H9 (cell line): ENCODE results near the gene ZMIZ2. TPM values are rescaled to one million over a fixed set of nuclear protein-coding genes. Genes with fewer than 3 reads are reported as not detected.
"Not testable (repeated sequence)": the region's sequence is repeated elsewhere in the genome, so short reads cannot be mapped to it uniquely, and the experiment has no call there.

Experiments
- DNase-seq: peaks from one replicate; pipeline ENCODE4 v3.0.0-alpha.2; 2017
- H2AFZ ChIP-seq: one replicate; pipeline ENCODE4 v1.6.1; 2013; ENCODE audit warnings: mild to moderate bottlenecking, low read length, control low read depth, moderate library complexity
- H2AK5ac ChIP-seq: 2 replicates; pipeline ENCODE4 v1.6.1; 2013; ENCODE audit warnings: low read length, control low read depth, mixed read lengths; ENCODE audit not compliant: insufficient read length
- H2BK120ac ChIP-seq: one replicate; pipeline ENCODE4 v1.6.1; 2013; ENCODE audit warnings: low read depth, mild to moderate bottlenecking, low read length, control low read depth, inconsistent platforms; ENCODE audit not compliant: poor library complexity, severe bottlenecking
- H2BK12ac ChIP-seq: 2 replicates; pipeline ENCODE4 v1.6.1; 2013; ENCODE audit warnings: low read length, control low read depth, mixed read lengths, low read depth; ENCODE audit not compliant: insufficient read length
- H2BK15ac ChIP-seq: 2 replicates; pipeline ENCODE4 v1.6.1; 2013; ENCODE audit warnings: low read depth, low read length, control low read depth
- H2BK20ac ChIP-seq: one replicate; pipeline ENCODE4 v1.6.1; 2013; ENCODE audit warnings: low read depth, mild to moderate bottlenecking, low read length, control low read depth, inconsistent platforms; ENCODE audit not compliant: poor library complexity, severe bottlenecking
- H2BK5ac ChIP-seq: 2 replicates; pipeline ENCODE4 v1.6.1; 2013; ENCODE audit warnings: low read length, control low read depth, mixed read lengths; ENCODE audit not compliant: insufficient read length
- H3K14ac ChIP-seq: 2 replicates; pipeline ENCODE4 v1.6.1; 2013; ENCODE audit warnings: low read length, control low read depth; ENCODE audit not compliant: insufficient read depth
- H3K18ac ChIP-seq: 2 replicates; pipeline ENCODE4 v1.6.1; 2013; ENCODE audit warnings: low read depth, mild to moderate bottlenecking, mixed read lengths, low read length, control low read depth; ENCODE audit not compliant: insufficient read length
- H3K23ac ChIP-seq: 2 replicates; pipeline ENCODE4 v1.6.1; 2013; ENCODE audit warnings: low read length, control low read depth, mixed read lengths, low read depth; ENCODE audit not compliant: insufficient read length
- H3K23me2 ChIP-seq: 2 replicates; pipeline ENCODE4 v1.6.1; 2013; ENCODE audit warnings: low read depth, mild to moderate bottlenecking, mixed read lengths, low read length, control low read depth; ENCODE audit not compliant: insufficient read length, poor library complexity, severe bottlenecking
- H3K27ac ChIP-seq: 2 replicates; pipeline ENCODE4 v1.5.1; 2013; ENCODE audit warnings: low read length, control low read depth, mixed read lengths, low read depth; ENCODE audit not compliant: insufficient read length
- H3K27me3 ChIP-seq: 2 replicates; pipeline ENCODE4 v1.6.1; 2013; ENCODE audit warnings: low read length, control low read depth, inconsistent platforms; ENCODE audit not compliant: insufficient read depth
- H3K4ac ChIP-seq: 2 replicates; pipeline ENCODE4 v1.6.1; 2013; ENCODE audit warnings: low read depth, mild to moderate bottlenecking, control low read depth, inconsistent platforms, low read length, moderate library complexity
- H3K4me1 ChIP-seq: 2 replicates; pipeline ENCODE4 v1.6.1; 2013; ENCODE audit warnings: low read length, control low read depth, inconsistent platforms; ENCODE audit not compliant: insufficient read depth
- H3K4me2 ChIP-seq: 2 replicates; pipeline ENCODE4 v1.6.1; 2013; ENCODE audit warnings: low read length, control low read depth, mixed read lengths; ENCODE audit not compliant: insufficient read length, insufficient read depth
- H3K56ac ChIP-seq: 2 replicates; pipeline ENCODE4 v1.6.1; 2013; ENCODE audit warnings: low read depth, mild to moderate bottlenecking, mixed read lengths, low read length, control low read depth; ENCODE audit not compliant: insufficient read length
- H3K79me1 ChIP-seq: 2 replicates; pipeline ENCODE4 v1.6.1; 2013; ENCODE audit warnings: low read depth, mild to moderate bottlenecking, moderate library complexity, low read length, control low read depth, inconsistent platforms; ENCODE audit not compliant: insufficient read depth, poor library complexity, severe bottlenecking
- H3K79me2 ChIP-seq: 2 replicates; pipeline ENCODE4 v1.6.1; 2013; ENCODE audit warnings: low read length, control low read depth, inconsistent platforms; ENCODE audit not compliant: insufficient read depth
- H3K9ac ChIP-seq: 2 replicates; pipeline ENCODE4 v1.6.1; 2013; ENCODE audit warnings: low read length, control low read depth, mixed read lengths; ENCODE audit not compliant: insufficient read length; ENCODE audit errors: extremely low read depth
- H3K9me3 ChIP-seq: one replicate; pipeline ENCODE4 v1.6.1; 2013; ENCODE audit warnings: low read depth, low read length, inconsistent platforms; ENCODE audit not compliant: control insufficient read depth
- H3T11ph ChIP-seq: one replicate; pipeline ENCODE4 v1.6.1; 2013; ENCODE audit warnings: mild to moderate bottlenecking, low read length, control low read depth, inconsistent platforms
- H4K20me1 ChIP-seq: one replicate; pipeline ENCODE4 v1.6.1; 2013; ENCODE audit not compliant: control insufficient read depth, insufficient read length, insufficient read depth
- H4K5ac ChIP-seq: 2 replicates; pipeline ENCODE4 v1.6.1; 2013; ENCODE audit warnings: low read depth, mild to moderate bottlenecking, mixed read lengths, low read length, control low read depth; ENCODE audit not compliant: insufficient read length
- H4K8ac ChIP-seq: replicated peaks from 2 replicates; pipeline ENCODE4 v1.6.1; 2013; ENCODE audit warnings: low read length, control low read depth, mixed read lengths, low read depth; ENCODE audit not compliant: insufficient read length
- H4K91ac ChIP-seq: 2 replicates; pipeline ENCODE4 v1.6.1; 2013; ENCODE audit warnings: low read depth, mild to moderate bottlenecking, moderate library complexity, mixed read lengths, low read length, control low read depth; ENCODE audit not compliant: insufficient read length
- H3K27ac Mint-ChIP-seq, 3 experiments: 2 replicates in 2 of 3; 3 replicates in 1 of 3; pipeline ENCODE4 v1.8.0; 2020 to 2021; ENCODE audit warnings: mixed read lengths in 3 of 3, mild to moderate bottlenecking in 1 of 3, moderate library complexity in 1 of 3
- H3K27me3 Mint-ChIP-seq: 2 replicates; pipeline ENCODE4 v1.8.0; 2021; ENCODE audit warnings: low read depth, mild to moderate bottlenecking, moderate library complexity, mixed read lengths
- H3K36me3 Mint-ChIP-seq, 3 experiments: 2 replicates in 2 of 3; 3 replicates in 1 of 3; pipeline ENCODE4 v1.8.0; 2020 to 2021; ENCODE audit warnings: low read depth in 3 of 3, mixed read lengths in 3 of 3; ENCODE audit not compliant: insufficient read depth in 1 of 3
- H3K4me1 Mint-ChIP-seq, 2 experiments: 2 replicates each; pipeline ENCODE4 v1.8.0; 2020; ENCODE audit warnings: mixed read lengths in 2 of 2
- H3K4me3 Mint-ChIP-seq, 2 experiments: 2 replicates in 1 of 2; 3 replicates in 1 of 2; pipeline ENCODE4 v1.8.0; 2020 to 2021; ENCODE audit warnings: mild to moderate bottlenecking in 2 of 2, mixed read lengths in 2 of 2, moderate library complexity in 1 of 2
- H3K9me3 Mint-ChIP-seq, 2 experiments: 2 replicates in 1 of 2; 3 replicates in 1 of 2; pipeline ENCODE4 v1.8.0; 2020; ENCODE audit warnings: mild to moderate bottlenecking in 2 of 2, mixed read lengths in 2 of 2, moderate library complexity in 1 of 2
- CTCF ChIP-seq: fragments of 200-600 bp; sonication (generic); conservative IDR thresholded peaks from 3 replicates; pipeline ENCODE4 v1.8.0; 2021; ENCODE audit warnings: antibody characterized with exemption, mild to moderate bottlenecking
- WGBS: extraction: QIAGEN DNeasy Blood & Tissue Kit; methylation state at CpG from one replicate; pipeline ENCODE4 v1.1.7; 2013; ENCODE audit warnings: missing lambda C conversion rate, low lambda C conversion rate, mixed read lengths; ENCODE audit not compliant: insufficient read length; ENCODE audit errors: extremely low coverage; 5-methylcytosine and 5-hydroxymethylcytosine counted together
- total RNA-seq: library from RNA; stranded (reverse); gene quantifications from 2 replicates; pipeline ENCODE4 v1.2.1, GENCODE V29; 2021

Gene ZMIZ2
- total RNA-seq, 1 experiment from 2014 or later = 72.9 TPM

- H2BK5ac ChIP-seq = no peak overlapping the region
- peaks cover 2% of the 10 kb centered on the region; the same call in 1 of the 2 replicates for H3K27me3 Mint-ChIP-seq
Measured at GRCh38 chr7:44724276-44724675, 24.4 kb upstream of the ZMIZ2 start.

GRCh38 chr7:44726250-44726649 lies 22.4 kb upstream of the ZMIZ2 start:
- H3K27ac Mint-ChIP-seq, H3K4me3 Mint-ChIP-seq, H2BK15ac ChIP-seq, H3T11ph ChIP-seq, H3K79me1 ChIP-seq, H4K5ac ChIP-seq, H2BK120ac ChIP-seq, H2BK20ac ChIP-seq, H4K20me1 ChIP-seq, DNase-seq, H3K27me3 ChIP-seq, H2BK12ac ChIP-seq, H3K27ac ChIP-seq, H3K9me3 Mint-ChIP-seq, H3K56ac ChIP-seq, H3K14ac ChIP-seq, H3K23me2 ChIP-seq, H3K4me1 ChIP-seq, H3K23ac ChIP-seq, H3K36me3 Mint-ChIP-seq, H2BK5ac ChIP-seq, H2AFZ ChIP-seq, H3K4me1 Mint-ChIP-seq, H4K8ac ChIP-seq, H3K9ac ChIP-seq, H3K18ac ChIP-seq, H4K91ac ChIP-seq, H3K4me2 ChIP-seq, H3K9me3 ChIP-seq, H3K27me3 Mint-ChIP-seq, H2AK5ac ChIP-seq, H3K4ac ChIP-seq, H3K79me2 ChIP-seq: not testable (repeated sequence)
- no CpG with 5 or more reads among the region's 7 CpGs for WGBS

More at GRCh38 chr7:44724276-44724675, 24.4 kb upstream of the ZMIZ2 start:
- Histone ChIP-seq H4K20me1 (no peaks in the 10 kb centered on the region), H4K8ac (no peak overlapping the region), H3K4me1 (no peaks in the 10 kb centered on the region), H3K56ac (no peak overlapping the region), H3K14ac (no peak overlapping the region), H4K5ac (no peak overlapping the region), H3K27me3 (no peaks in the 10 kb centered on the region), H2AFZ (no peak overlapping the region), H3K79me1 (no peaks in the 10 kb centered on the region), H3K4ac (no peak overlapping the region), H2BK12ac (no peak overlapping the region), H3K23ac (no peak overlapping the region), H3T11ph (no peak overlapping the region), H4K91ac (no peak overlapping the region), H2AK5ac (no peak overlapping the region), H2BK15ac (no peak overlapping the region), H3K27ac (no peak overlapping the region), H3K79me2 (no peaks in the 10 kb centered on the region), H3K9me3 (no peaks in the 10 kb centered on the region), H3K9ac (no peak overlapping the region), H3K18ac (no peak overlapping the region), H2BK20ac (no peak overlapping the region), H2BK120ac (no peak overlapping the region), H3K4me2 (no peak overlapping the region), H3K23me2 (no peaks in the 10 kb centered on the region)
- H3K9me3 Mint-ChIP-seq = peaks cover 20% of the 10 kb centered on the region in 2 experiments
- DNase-seq = no peak
- H3K36me3 Mint-ChIP-seq = peaks cover 0 to 2% (median 0%) of the 10 kb centered on the region in 3 experiments; a peak in 1 of 7 replicates
- peaks cover 0 to 4% of the 10 kb centered on the region in 2 experiments; a peak in 1 of 4 replicates for H3K4me1 Mint-ChIP-seq
- no peak overlapping the region; a peak in 1 of 7 replicates for H3K27ac Mint-ChIP-seq
- no peak for TF ChIP-seq CTCF
- H3K4me3 Mint-ChIP-seq = no peak overlapping the region
- no CpG with 5 or more reads among the region's 4 CpGs for WGBS
